ENCODE results near the gene BACH1. TPM values are rescaled to one million over a fixed set of nuclear protein-coding genes. Genes with fewer than 3 reads are reported as not detected.

Gene BACH1
- total RNA-seq, 1 experiment from 2014 or later, result 20.0 TPM

- Histone ChIP-seq H3K36me3 (ENCODE audit: control insufficient read depth, insufficient read depth, low read length) (no peaks in the 10 kb centered on the region), H3K9me3 (ENCODE audit: control insufficient read depth, insufficient read depth, low read depth, low read length) (no peaks in the 10 kb centered on the region), H3K27ac (ENCODE audit: low read length) (no peak overlapping the region), H3K4me1 (ENCODE audit: control insufficient read depth, insufficient read depth, low read length) (no peaks in the 10 kb centered on the region; the same call in 1 of the 2 replicates), H3K27me3 (ENCODE audit: control insufficient read depth, insufficient read depth, low read length) (no peaks in the 10 kb centered on the region), H3K4me3 (ENCODE audit: low read depth in 2 of 2, low read length in 2 of 2) (no peak overlapping the region)
- intact Hi-C loops (cut with micrococcal nuclease; ENCODE audit: unreplicated experiment) (no loop called here), in situ Hi-C loops (cut with HindIII; ENCODE audit: low pct_unique_long_range_greater_than_20kb, low sequenced_read_pairs) (no loop called here)
- TF ChIP-seq, protein P1, sequence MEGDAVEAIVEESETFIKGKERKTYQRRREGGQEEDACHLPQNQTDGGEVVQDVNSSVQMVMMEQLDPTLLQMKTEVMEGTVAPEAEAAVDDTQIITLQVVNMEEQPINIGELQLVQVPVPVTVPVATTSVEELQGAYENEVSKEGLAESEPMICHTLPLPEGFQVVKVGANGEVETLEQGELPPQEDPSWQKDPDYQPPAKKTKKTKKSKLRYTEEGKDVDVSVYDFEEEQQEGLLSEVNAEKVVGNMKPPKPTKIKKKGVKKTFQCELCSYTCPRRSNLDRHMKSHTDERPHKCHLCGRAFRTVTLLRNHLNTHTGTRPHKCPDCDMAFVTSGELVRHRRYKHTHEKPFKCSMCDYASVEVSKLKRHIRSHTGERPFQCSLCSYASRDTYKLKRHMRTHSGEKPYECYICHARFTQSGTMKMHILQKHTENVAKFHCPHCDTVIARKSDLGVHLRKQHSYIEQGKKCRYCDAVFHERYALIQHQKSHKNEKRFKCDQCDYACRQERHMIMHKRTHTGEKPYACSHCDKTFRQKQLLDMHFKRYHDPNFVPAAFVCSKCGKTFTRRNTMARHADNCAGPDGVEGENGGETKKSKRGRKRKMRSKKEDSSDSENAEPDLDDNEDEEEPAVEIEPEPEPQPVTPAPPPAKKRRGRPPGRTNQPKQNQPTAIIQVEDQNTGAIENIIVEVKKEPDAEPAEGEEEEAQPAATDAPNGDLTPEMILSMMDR (IDR thresholded peaks at IDR 0.05), result no peak
- TF ChIP-seq TCF7L2 (IDR thresholded peaks at IDR 0.05; ENCODE audit: low read depth, low read length) (no peak), SIN3A (IDR thresholded peaks at IDR 0.05; ENCODE audit: borderline replicate concordance, insufficient read depth, low read depth, low read length) (no peak), POLR2AphosphoS5 (IDR thresholded peaks at IDR 0.05; ENCODE audit: low read depth, low read length) (no peak), REST (IDR thresholded peaks at IDR 0.05; ENCODE audit: insufficient read depth in 1 of 2, low read depth in 2 of 2, low read length in 1 of 2) (no peak)
- BruUV-seq (replicated peaks), result no TSS peak
- no peak for DNase-seq (ENCODE audit: low read depth, low spot score)
- POLR2A ChIA-PET, result no interaction called here
- no peak for ATAC-seq
- CTCF ChIA-PET, result no interaction called here
Measured at GRCh38 chr21:29307718-29308455, 9.2 kb downstream of the BACH1 start.

DNA sequence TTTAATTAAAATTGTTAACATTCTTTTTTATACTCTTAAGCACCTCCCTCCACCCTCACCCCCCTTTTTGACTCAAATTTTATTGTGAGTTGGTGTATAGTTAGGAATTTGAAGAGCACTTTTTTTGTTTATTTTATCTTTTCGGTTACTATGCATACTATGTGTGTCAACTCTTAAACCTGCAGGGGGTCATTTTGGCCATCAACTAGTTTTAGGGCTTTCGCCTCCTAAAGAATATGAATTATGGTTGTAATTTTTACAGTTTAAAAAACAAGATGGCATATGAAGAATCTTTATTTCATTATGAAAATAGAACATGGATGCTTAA, 9.7 kb downstream of the BACH1 start:
- CTCF ChIA-PET, result no interaction called here
- POLR2A ChIA-PET, result no interaction called here
- no peak overlapping the region for H3K27ac ChIP-seq (ENCODE audit: low read length)
- no peak overlapping the region for H3K4me3 ChIP-seq (ENCODE audit: low read depth in 2 of 2, low read length in 2 of 2)
- ATAC-seq (no peak), DNase-seq (ENCODE audit: low read depth, low spot score) (no peak)
- no peaks in the 10 kb centered on the region for H3K27me3 ChIP-seq (ENCODE audit: control insufficient read depth, insufficient read depth, low read length)
- TF ChIP-seq REST (IDR thresholded peaks at IDR 0.05; ENCODE audit: insufficient read depth in 1 of 2, low read depth in 2 of 2, low read length in 1 of 2) (no peak), SIN3A (IDR thresholded peaks at IDR 0.05; ENCODE audit: borderline replicate concordance, insufficient read depth, low read depth, low read length) (no peak), POLR2AphosphoS5 (IDR thresholded peaks at IDR 0.05; ENCODE audit: low read depth, low read length) (no peak), TCF7L2 (IDR thresholded peaks at IDR 0.05; ENCODE audit: low read depth, low read length) (no peak)
- TF ChIP-seq, protein P1 (IDR thresholded peaks at IDR 0.05), result no peak
- no TSS peak for BruUV-seq (replicated peaks)
- H3K4me1 ChIP-seq (ENCODE audit: control insufficient read depth, insufficient read depth, low read length), result no peaks in the 10 kb centered on the region; the same call in 1 of the 2 replicates
- no peaks in the 10 kb centered on the region for H3K36me3 ChIP-seq (ENCODE audit: control insufficient read depth, insufficient read depth, low read length)
- in situ Hi-C loops (cut with HindIII; ENCODE audit: low pct_unique_long_range_greater_than_20kb, low sequenced_read_pairs), result no loop called here
- intact Hi-C loops (cut with micrococcal nuclease; ENCODE audit: unreplicated experiment), result no loop called here
- no peaks in the 10 kb centered on the region for H3K9me3 ChIP-seq (ENCODE audit: control insufficient read depth, insufficient read depth, low read depth, low read length)
